Measurements from ENCODE around the gene SPART.

GRCh38 chr13:36313047-36313969 is 32.9 kb downstream of the SPART start:
- no peak for TF ChIP-seq CTCF (IDR thresholded peaks at IDR 0.05; ENCODE audit: control extremely low read depth in 1 of 3, insufficient read depth in 1 of 3, low read depth in 1 of 3, low read length in 3 of 3)
- no peak for TF ChIP-seq EZH2 (IDR thresholded peaks at IDR 0.05; ENCODE audit: low read depth, low read length, severe bottlenecking)
- no peak for TF ChIP-seq GTF2F1 (IDR thresholded peaks at IDR 0.05; ENCODE audit: borderline replicate concordance, low read depth, low read length)
- TF ChIP-seq JUND (IDR thresholded peaks at IDR 0.05; ENCODE audit: low read length), result no peak
- no peak for TF ChIP-seq EP300 (IDR thresholded peaks at IDR 0.05; ENCODE audit: borderline replicate concordance in 1 of 2, low read depth in 2 of 2, low read length in 2 of 2)

All from H1 (cell line).